ENCODE measurements around the gene TCEANC2. TPM values are rescaled to one million over a fixed set of nuclear protein-coding genes. Genes with fewer than 3 reads are reported as not detected.
"Not testable (repeated sequence)": the region's sequence is repeated elsewhere in the genome, so short reads cannot be mapped to it uniquely, and the experiment has no call there.

TCEANC2 gene
- total RNA-seq, 4 donors from 2014 or later: 2.6 to 9.5 (median 7.0) TPM

DNA sequence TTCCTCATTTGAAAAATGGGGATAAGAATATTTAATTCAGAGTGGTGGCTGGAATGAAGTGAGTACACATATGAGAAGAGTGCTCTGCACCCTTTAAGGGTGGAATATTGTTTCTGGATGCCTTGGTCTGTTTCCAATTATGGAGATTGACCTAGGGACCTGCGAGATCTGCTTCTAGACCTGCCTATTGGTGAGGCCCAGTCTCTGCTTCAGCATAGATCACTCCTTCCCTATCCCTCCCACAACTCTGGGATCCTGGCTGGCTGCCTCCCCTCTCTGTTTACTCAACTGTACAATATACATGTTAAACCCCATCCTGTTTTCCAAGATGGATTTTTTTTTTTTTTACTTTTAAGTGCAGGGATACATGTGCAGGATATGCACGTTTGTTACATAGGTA lies 29.1 kb upstream of the TCEANC2 start:
- no peaks in the 10 kb centered on the region for H3K9me3 ChIP-seq
- TF ChIP-seq, protein P1, sequence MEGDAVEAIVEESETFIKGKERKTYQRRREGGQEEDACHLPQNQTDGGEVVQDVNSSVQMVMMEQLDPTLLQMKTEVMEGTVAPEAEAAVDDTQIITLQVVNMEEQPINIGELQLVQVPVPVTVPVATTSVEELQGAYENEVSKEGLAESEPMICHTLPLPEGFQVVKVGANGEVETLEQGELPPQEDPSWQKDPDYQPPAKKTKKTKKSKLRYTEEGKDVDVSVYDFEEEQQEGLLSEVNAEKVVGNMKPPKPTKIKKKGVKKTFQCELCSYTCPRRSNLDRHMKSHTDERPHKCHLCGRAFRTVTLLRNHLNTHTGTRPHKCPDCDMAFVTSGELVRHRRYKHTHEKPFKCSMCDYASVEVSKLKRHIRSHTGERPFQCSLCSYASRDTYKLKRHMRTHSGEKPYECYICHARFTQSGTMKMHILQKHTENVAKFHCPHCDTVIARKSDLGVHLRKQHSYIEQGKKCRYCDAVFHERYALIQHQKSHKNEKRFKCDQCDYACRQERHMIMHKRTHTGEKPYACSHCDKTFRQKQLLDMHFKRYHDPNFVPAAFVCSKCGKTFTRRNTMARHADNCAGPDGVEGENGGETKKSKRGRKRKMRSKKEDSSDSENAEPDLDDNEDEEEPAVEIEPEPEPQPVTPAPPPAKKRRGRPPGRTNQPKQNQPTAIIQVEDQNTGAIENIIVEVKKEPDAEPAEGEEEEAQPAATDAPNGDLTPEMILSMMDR (IDR thresholded peaks at IDR 0.05 in 4 of 5, conservative IDR thresholded peaks at IDR 0.05 in 1 of 5): no peak
- TF ChIP-seq POLR2A (IDR thresholded peaks at IDR 0.05): no peak
- in situ Hi-C loops (cut with MboI; ENCODE audit: low sequenced_read_pairs in 4 of 4) (no loop called here), intact Hi-C loops (cut with DNase I; ENCODE audit: low total_unique reads) (no loop called here)
- H3K36me3 ChIP-seq: peaks cover 0 to 1% of the 10 kb centered on the region in 2 donors
- H3K27me3 ChIP-seq: no peaks in the 10 kb centered on the region
- H3K27ac ChIP-seq: no peak overlapping the region
- H3K4me1 ChIP-seq: no peaks in the 10 kb centered on the region
- H3K4me3 ChIP-seq: no peak overlapping the region
- DNase-seq (no peak), ATAC-seq (no peak)

DNA sequence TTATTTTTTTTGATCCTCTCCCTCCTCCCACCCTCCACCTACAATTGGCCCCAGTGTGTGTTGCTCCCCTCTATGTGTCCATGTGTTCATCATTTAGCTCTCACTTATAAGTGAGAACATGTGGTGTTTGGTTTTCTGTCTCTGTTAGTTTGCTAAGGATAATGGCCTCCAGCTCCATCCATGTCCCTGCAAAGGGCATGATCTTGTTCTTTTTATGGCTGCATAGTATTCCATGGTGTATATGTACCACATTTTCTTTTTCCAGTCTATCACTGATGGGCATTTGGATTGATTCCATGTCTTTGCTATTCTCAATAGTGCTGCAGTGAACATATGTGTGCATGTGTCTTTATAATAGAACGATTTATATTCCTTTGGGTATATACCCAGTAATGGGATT lies 28.6 kb upstream of the TCEANC2 start:
- H3K9me3 ChIP-seq; ATAC-seq; H3K27me3 ChIP-seq; H3K4me1 ChIP-seq; H3K27ac ChIP-seq; H3K36me3 ChIP-seq; H3K4me3 ChIP-seq; in situ Hi-C loops (cut with MboI; ENCODE audit: low sequenced_read_pairs in 4 of 4); DNase-seq; intact Hi-C loops (cut with DNase I; ENCODE audit: low total_unique reads): not testable (repeated sequence)

DNA sequence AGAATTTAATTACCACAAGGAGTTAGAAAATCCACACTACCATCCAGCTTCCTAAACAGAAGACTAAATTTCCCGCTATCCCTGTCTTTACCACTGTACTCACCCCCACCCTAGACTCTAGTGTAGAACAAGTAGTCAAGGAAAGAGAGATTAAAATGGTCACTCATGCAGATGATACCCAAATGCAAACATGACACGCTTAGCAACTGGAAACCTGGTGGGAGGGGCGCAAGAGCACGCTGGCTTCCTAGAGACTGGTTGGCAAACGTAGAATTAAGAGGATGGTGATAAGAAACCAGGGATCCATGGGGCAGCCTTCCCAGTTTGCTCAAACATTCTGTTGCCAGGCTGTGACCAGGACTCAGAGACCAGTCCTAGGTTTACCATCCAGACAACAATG lies 25.6 kb upstream of the TCEANC2 start:
- Histone ChIP-seq H3K27ac (no peak overlapping the region), H3K36me3 (peaks cover 0 to 36% of the 10 kb centered on the region in 2 donors), H3K9me3 (no peaks in the 10 kb centered on the region), H3K4me1 (no peaks in the 10 kb centered on the region), H3K4me3 (no peak overlapping the region), H3K27me3 (no peaks in the 10 kb centered on the region)
- in situ Hi-C loops (cut with MboI; ENCODE audit: low sequenced_read_pairs in 4 of 4): no loop called here
- no peak for ATAC-seq
- intact Hi-C loops (cut with DNase I; ENCODE audit: low total_unique reads): no loop called here
- no peak for TF ChIP-seq POLR2A (IDR thresholded peaks at IDR 0.05)
- TF ChIP-seq, protein P1 (IDR thresholded peaks at IDR 0.05 in 4 of 5, conservative IDR thresholded peaks at IDR 0.05 in 1 of 5): no peak
- DNase-seq: no peak

DNA sequence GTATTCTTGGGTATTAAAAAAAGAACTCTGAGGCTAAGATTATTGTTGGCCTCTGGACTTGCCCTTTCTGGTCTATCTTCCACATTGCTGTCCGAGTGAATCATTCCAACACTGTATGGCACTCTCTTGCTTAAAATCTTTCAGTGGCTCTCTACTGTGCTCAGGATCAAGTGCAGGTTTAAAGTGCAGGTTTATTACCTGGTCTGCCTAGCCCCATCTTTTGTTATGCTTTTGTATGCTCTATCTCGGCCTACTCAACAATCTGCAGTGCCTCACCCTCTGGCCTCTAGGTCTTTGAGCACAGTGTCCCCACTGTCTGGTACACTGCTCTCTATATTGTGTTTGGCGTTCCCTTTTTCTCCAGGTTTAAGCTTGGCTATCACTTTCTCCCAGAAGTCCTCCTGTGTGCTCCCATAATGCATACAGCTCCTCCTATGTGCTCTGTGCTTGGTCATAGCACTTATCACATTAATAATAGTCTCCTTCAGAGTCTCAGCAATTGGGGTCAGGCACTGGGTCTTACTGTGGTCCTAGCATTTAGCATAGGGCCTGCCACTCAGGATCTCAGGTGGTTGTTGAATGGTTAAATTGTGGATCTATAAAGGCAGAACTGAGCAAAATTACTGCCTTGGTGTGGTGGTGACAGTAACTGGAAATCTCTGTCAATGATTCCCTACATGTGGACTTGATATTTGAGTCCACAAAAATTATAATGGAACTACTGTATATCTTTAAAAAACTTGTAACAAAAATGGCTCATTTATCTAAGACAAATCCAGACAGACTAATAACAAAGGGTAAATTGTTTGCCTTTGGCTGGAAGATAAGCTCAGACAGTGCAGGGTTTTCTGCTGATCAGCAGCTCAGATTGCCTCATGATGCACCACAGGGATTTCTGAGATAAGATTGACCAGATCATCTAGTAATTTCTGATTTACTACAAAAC lies 24.8 kb upstream of the TCEANC2 start:
- TF ChIP-seq POLR2A (IDR thresholded peaks at IDR 0.05): no peak
- TF ChIP-seq, protein P1 (IDR thresholded peaks at IDR 0.05 in 4 of 5, conservative IDR thresholded peaks at IDR 0.05 in 1 of 5): no peak
- ATAC-seq (no peak), DNase-seq (no peak)
- H3K9me3 ChIP-seq: no peaks in the 10 kb centered on the region
- intact Hi-C loops (cut with DNase I; ENCODE audit: low total_unique reads) (no loop called here), in situ Hi-C loops (cut with MboI; ENCODE audit: low sequenced_read_pairs in 4 of 4) (no loop called here)
- peaks cover 0 to 43% of the 10 kb centered on the region in 2 donors for H3K36me3 ChIP-seq
- H3K4me1 ChIP-seq: no peaks in the 10 kb centered on the region
- H3K4me3 ChIP-seq: no peak overlapping the region
- H3K27ac ChIP-seq: no peak overlapping the region
- H3K27me3 ChIP-seq: no peaks in the 10 kb centered on the region

DNA sequence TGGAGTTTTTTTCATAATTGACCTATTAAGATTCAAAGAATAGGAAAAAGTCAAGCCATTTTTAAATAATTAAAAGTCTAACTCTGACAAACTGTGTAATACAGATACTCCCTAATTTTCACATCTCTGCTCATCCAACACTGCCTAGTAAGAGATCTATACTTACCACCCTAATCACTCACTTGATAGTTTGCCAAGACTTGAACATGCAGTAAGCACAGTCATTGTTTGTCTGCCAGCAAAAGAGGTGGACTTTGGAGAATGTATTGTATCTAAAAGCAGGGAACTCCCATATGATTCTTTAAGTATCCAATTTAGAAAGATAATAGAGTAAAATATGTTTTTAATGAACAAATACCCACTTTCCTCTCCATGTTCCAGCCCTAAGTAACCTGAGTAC lies 15.9 kb upstream of the TCEANC2 start:
- no peaks in the 10 kb centered on the region for H3K9me3 ChIP-seq
- TF ChIP-seq, protein P1 (IDR thresholded peaks at IDR 0.05 in 4 of 5, conservative IDR thresholded peaks at IDR 0.05 in 1 of 5): no peak
- TF ChIP-seq POLR2A (IDR thresholded peaks at IDR 0.05): no peak
- in situ Hi-C loops (cut with MboI; ENCODE audit: low sequenced_read_pairs in 4 of 4) (no loop called here), intact Hi-C loops (cut with DNase I; ENCODE audit: low total_unique reads) (no loop called here)
- peaks cover 2 to 94% of the 10 kb centered on the region in 2 donors for H3K36me3 ChIP-seq
- ATAC-seq (no peak), DNase-seq (no peak)
- no peaks in the 10 kb centered on the region for H3K27me3 ChIP-seq
- H3K27ac ChIP-seq: no peak overlapping the region
- H3K4me1 ChIP-seq: no peaks in the 10 kb centered on the region
- H3K4me3 ChIP-seq: no peak overlapping the region
